ENCODE measurements around the gene PBX1. TPM values are rescaled to one million over a fixed set of nuclear protein-coding genes. Genes with fewer than 3 reads are reported as not detected.

The PBX1 gene
- total and polyA plus RNA-seq, 12 donors: 13.3 to 91.8 (median 62.7) TPM

DNA sequence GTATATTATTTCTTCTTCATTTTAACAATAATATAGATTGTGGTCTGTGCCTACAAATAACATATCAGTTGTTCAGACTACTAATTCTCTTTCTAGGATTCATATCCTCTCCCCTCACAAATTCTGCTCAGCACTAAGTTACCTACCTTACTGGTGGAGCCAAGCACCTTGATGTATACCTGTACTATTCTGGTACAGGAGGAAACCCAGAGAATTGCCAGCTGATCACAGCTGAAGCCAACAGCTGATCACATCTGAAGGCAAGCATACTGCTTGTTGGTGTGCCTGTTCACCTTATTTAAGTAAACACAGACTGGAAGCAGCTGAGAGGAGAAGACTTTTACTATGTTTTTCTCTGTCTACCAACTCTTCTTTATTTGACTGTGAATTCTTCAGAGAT, 101.8 kb downstream of the PBX1 start:
- DNase-seq (no peak), ATAC-seq (no peak)
- H3K27ac ChIP-seq: no peak overlapping the region
- H3K4me3 ChIP-seq: no peak overlapping the region
- H3K4me1 ChIP-seq: peaks cover 0 to 68% (median 23%) of the 10 kb centered on the region in 9 donors
- H3K27me3 ChIP-seq: no peaks in the 10 kb centered on the region
- H3K9me3 ChIP-seq: no peaks in the 10 kb centered on the region
- intact Hi-C loops (cut with DNase I): no loop called here
- no peaks in the 10 kb centered on the region for H3K36me3 ChIP-seq
- TF ChIP-seq, protein P1, sequence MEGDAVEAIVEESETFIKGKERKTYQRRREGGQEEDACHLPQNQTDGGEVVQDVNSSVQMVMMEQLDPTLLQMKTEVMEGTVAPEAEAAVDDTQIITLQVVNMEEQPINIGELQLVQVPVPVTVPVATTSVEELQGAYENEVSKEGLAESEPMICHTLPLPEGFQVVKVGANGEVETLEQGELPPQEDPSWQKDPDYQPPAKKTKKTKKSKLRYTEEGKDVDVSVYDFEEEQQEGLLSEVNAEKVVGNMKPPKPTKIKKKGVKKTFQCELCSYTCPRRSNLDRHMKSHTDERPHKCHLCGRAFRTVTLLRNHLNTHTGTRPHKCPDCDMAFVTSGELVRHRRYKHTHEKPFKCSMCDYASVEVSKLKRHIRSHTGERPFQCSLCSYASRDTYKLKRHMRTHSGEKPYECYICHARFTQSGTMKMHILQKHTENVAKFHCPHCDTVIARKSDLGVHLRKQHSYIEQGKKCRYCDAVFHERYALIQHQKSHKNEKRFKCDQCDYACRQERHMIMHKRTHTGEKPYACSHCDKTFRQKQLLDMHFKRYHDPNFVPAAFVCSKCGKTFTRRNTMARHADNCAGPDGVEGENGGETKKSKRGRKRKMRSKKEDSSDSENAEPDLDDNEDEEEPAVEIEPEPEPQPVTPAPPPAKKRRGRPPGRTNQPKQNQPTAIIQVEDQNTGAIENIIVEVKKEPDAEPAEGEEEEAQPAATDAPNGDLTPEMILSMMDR (IDR thresholded peaks at IDR 0.05): no peak

DNA sequence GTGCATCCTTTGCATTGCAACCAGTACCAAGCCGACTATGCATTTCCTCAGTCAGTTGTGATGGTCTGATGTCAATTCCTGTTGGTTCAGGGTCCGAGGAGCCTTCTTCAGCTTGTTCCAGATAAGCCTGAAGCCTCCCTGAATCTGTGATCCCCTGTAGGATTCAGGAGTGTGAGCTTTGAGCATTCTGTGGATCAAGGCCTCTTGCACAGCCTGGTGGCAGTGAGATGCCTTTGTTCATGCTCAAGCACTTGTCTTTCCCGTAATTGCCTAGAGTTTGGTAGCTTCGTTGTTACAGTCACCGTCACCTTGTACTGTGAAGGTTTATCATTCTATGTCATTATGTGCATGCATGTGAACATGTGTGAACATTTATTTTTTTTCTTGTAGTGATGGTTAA, 103.5 kb downstream of the PBX1 start:
- H3K9me3 ChIP-seq: no peaks in the 10 kb centered on the region
- H3K4me1 ChIP-seq: peaks cover 0 to 76% (median 32%) of the 10 kb centered on the region in 9 donors
- WGBS, 2 donors: 80 to 82% methylated on average over 5 of the region's 5 CpGs
- H3K4me3 ChIP-seq: no peak overlapping the region
- no peaks in the 10 kb centered on the region for H3K27me3 ChIP-seq
- TF ChIP-seq, protein P1 (IDR thresholded peaks at IDR 0.05): no peak
- ATAC-seq: no peak
- no peaks in the 10 kb centered on the region for H3K36me3 ChIP-seq
- no peak for DNase-seq
- no peak overlapping the region for H3K27ac ChIP-seq
- intact Hi-C loops (cut with DNase I): no loop called here

DNA sequence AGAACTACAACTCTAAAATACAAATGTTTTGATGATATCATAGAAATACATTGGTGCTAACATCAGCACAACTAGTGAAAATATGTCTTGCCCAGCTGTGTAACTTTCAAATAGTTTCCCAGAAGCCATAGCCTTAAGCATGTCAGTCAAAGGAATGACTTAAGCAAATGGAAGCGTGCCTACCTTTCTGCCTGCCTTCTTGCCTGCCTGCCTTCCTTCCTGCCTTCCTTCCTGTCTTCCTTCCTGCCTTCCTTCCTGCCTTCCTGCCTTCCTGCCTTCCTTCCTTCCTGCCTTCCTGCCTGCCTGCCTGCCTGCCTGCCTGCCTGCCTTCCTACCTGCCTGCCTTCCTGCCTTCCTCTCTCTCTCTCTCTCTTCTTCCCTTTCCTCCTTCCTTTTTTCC, 104.0 kb downstream of the PBX1 start:
- H3K27ac ChIP-seq: no peak overlapping the region
- DNase-seq: no peak
- 83 to 85% methylated on average over 1 of the region's 1 CpG for WGBS, 2 donors
- no peak overlapping the region for H3K4me3 ChIP-seq
- H3K27me3 ChIP-seq: no peaks in the 10 kb centered on the region
- no peak for ATAC-seq
- H3K9me3 ChIP-seq: no peaks in the 10 kb centered on the region
- TF ChIP-seq, protein P1 (IDR thresholded peaks at IDR 0.05): no peak
- peaks cover 0 to 81% (median 35%) of the 10 kb centered on the region in 9 donors for H3K4me1 ChIP-seq
- intact Hi-C loops (cut with DNase I): no loop called here
- no peaks in the 10 kb centered on the region for H3K36me3 ChIP-seq

DNA sequence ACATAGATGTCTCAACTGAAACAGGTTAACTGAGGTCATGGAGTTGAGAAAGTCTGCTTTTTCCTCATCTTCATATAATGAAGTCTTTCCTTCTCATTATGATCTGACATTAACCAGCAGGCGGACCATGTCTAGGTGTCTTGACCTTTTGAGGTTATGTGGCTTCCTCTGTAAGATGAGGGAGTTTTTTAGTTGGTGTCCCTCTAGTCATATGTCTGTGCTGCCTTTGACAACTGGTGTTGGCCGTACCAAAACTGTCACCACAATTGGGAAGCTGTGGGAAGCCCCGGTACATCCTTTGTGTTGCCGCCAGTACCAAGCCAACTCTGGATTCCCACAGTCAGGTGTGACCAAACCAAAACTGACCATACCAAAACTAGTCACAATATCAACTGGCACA, 105.1 kb downstream of the PBX1 start:
- no peaks in the 10 kb centered on the region for H3K36me3 ChIP-seq
- no peak overlapping the region for H3K27ac ChIP-seq
- DNase-seq: no peak
- H3K4me1 ChIP-seq: peaks cover 0 to 78% (median 35%) of the 10 kb centered on the region in 9 donors
- ATAC-seq: peak in 1 of 8 donors; percentile 9
- H3K4me3 ChIP-seq: no peak overlapping the region
- intact Hi-C loops (cut with DNase I): no loop called here
- H3K27me3 ChIP-seq: no peaks in the 10 kb centered on the region
- peaks cover 0 to under 1% (median 0%) of the 10 kb centered on the region in 11 donors for H3K9me3 ChIP-seq
- TF ChIP-seq, protein P1 (IDR thresholded peaks at IDR 0.05): no peak
- WGBS, 2 donors: 94 to 98% methylated on average over 4 of the region's 4 CpGs

Data from heart right ventricle (tissue), 16 donors.